Testis (tissue), 3 donors: ENCODE results near the gene SLC16A10. TPM values are rescaled to one million over a fixed set of nuclear protein-coding genes. Genes with fewer than 3 reads are reported as not detected.
"Not testable (repeated sequence)": the region's sequence is repeated elsewhere in the genome, so short reads cannot be mapped to it uniquely, and the experiment has no call there.

Source experiments
- DNase-seq: peaks from one replicate; pipeline ENCODE4 v3.0.0-alpha.2; 2019
- H3K27ac ChIP-seq, 2 donors: fragments of 200-600 bp; sonication (generic); one replicate each; pipeline ENCODE4 v1.5.1; 2019
- H3K27me3 ChIP-seq: fragments of 200-600 bp; sonication (generic); one replicate; pipeline ENCODE4 v1.5.1; 2019
- H3K36me3 ChIP-seq: fragments of 200-600 bp; sonication (generic); one replicate; pipeline ENCODE4 v1.5.1; 2017; ENCODE audit warnings: low read depth; ENCODE audit errors: missing control alignments
- H3K4me1 ChIP-seq: fragments of 200-600 bp; sonication (generic); one replicate; pipeline ENCODE4 v1.5.1; 2019
- H3K4me3 ChIP-seq, 2 donors: fragments of 200-600 bp; sonication (generic); one replicate each; pipeline ENCODE4 v1.5.1; 2017 to 2019
- H3K9me3 ChIP-seq: fragments of 200-600 bp; sonication (generic); one replicate; pipeline ENCODE4 v1.5.1; 2017
- CTCF ChIP-seq, 3 experiments: fragments of 450-650 bp in 2 of 3; fragments of 200-600 bp in 1 of 3; sonication (generic) in 1 of 3; IDR thresholded peaks; one replicate each; pipeline ENCODE4 v1.5.1; 2016 to 2019; ENCODE audit warnings: antibody characterized with exemption in 3 of 3, mild to moderate bottlenecking in 2 of 3, moderate library complexity in 1 of 3
- POLR2A ChIP-seq: fragments of 450-650 bp; IDR thresholded peaks from one replicate; pipeline ENCODE4 v1.6.1; 2017; ENCODE audit warnings: antibody characterized with exemption, mild to moderate bottlenecking, moderate library complexity
- WGBS, 2 donors: methylation state at CpG; one replicate each; pipeline ENCODE4 v1.1.5; 2018; 5-methylcytosine and 5-hydroxymethylcytosine counted together
- intact Hi-C: fragments of 100-400 bp; cut with DNase I; formaldehyde crosslinking; loops from one replicate; pipeline ENCODE4 v1.15.1; 2023; ENCODE audit warnings: low total_unique reads
- polyA plus RNA-seq: library from polyadenylated mRNA; stranded (reverse); fragments of 350-450 nt; fragmentation: Illumina TruSeq; extraction: RNeasy Lipid Tissue Mini Kit (QIAGEN cat#74804); gene quantifications from one replicate; pipeline ENCODE4 v1.2.3, GENCODE V29; 2014; ENCODE audit warnings: low read depth, low replicate concordance; ENCODE audit not compliant: insufficient read depth
- total RNA-seq, 2 donors: library from RNA; depleted of rRNA; stranded (reverse); fragments of >200 nt; gene quantifications; one replicate each; pipeline ENCODE4 v1.2.3, GENCODE V29; 2016

Gene SLC16A10
- total and polyA plus RNA-seq, 3 donors from 2014 or later = 9.0 to 16.9 (median 12.0) TPM

GRCh38 chr6:111183702-111184517 is 96.6 kb downstream of the SLC16A10 start:
- Histone ChIP-seq H3K4me3 (no peak overlapping the region), H3K36me3 (no peaks in the 10 kb centered on the region), H3K27me3 (no peaks in the 10 kb centered on the region), H3K4me1 (no peaks in the 10 kb centered on the region), H3K27ac (no peak overlapping the region), H3K9me3 (no peaks in the 10 kb centered on the region)
- TF ChIP-seq CTCF (IDR thresholded peaks at IDR 0.05) (no peak), POLR2A (no peak)
- WGBS, 2 donors = 74 to 82% methylated on average over 5 of the region's 5 CpGs
- no peak for DNase-seq
- intact Hi-C loops = no loop called here

GRCh38 chr6:111184827-111185532 is 97.7 kb downstream of the SLC16A10 start:
- intact Hi-C loops = no loop called here
- no peaks in the 10 kb centered on the region for H3K9me3 ChIP-seq
- no peak for TF ChIP-seq POLR2A
- H3K4me1 ChIP-seq = no peaks in the 10 kb centered on the region
- no peak overlapping the region for H3K4me3 ChIP-seq
- DNase-seq = no peak
- WGBS, 2 donors = 75 to 86% methylated on average over 6 of the region's 6 CpGs
- H3K27me3 ChIP-seq = no peaks in the 10 kb centered on the region
- H3K36me3 ChIP-seq = no peaks in the 10 kb centered on the region
- no peak overlapping the region for H3K27ac ChIP-seq

- no peak overlapping the region for H3K4me3 ChIP-seq
- no peaks in the 10 kb centered on the region for H3K36me3 ChIP-seq
- intact Hi-C loops = no loop called here
- no peaks in the 10 kb centered on the region for H3K27me3 ChIP-seq
- H3K4me1 ChIP-seq = no peaks in the 10 kb centered on the region
- no peaks in the 10 kb centered on the region for H3K9me3 ChIP-seq
- 97 to 98% methylated on average over 2 of the region's 2 CpGs for WGBS, 2 donors
- TF ChIP-seq POLR2A (no peak), CTCF (IDR thresholded peaks at IDR 0.05) (no peak)
- no peak for DNase-seq
- H3K27ac ChIP-seq = no peak overlapping the region
Measured at GRCh38 chr6:111185954-111186353, 98.7 kb downstream of the SLC16A10 start.

- Histone ChIP-seq H3K36me3 (no peaks in the 10 kb centered on the region), H3K4me3 (no peak overlapping the region), H3K9me3 (no peaks in the 10 kb centered on the region), H3K27ac (no peak overlapping the region), H3K27me3 (no peaks in the 10 kb centered on the region), H3K4me1 (no peaks in the 10 kb centered on the region)
- WGBS, 2 donors = 94 to 95% methylated on average over 1 of the region's 1 CpG
- TF ChIP-seq CTCF (IDR thresholded peaks at IDR 0.05) (no peak), POLR2A (no peak)
- intact Hi-C loops = no loop called here
- DNase-seq = no peak
Measured at GRCh38 chr6:111187874-111188273, 100.6 kb downstream of the SLC16A10 start.

GRCh38 chr6:111189666-111190210 is 102.4 kb downstream of the SLC16A10 start:
- DNase-seq, H3K36me3 ChIP-seq, H3K4me1 ChIP-seq, H3K9me3 ChIP-seq, H3K4me3 ChIP-seq, H3K27ac ChIP-seq, H3K27me3 ChIP-seq, intact Hi-C loops: not testable (repeated sequence)
- WGBS, 2 donors = 88 to 96% methylated on average over 2 of the region's 2 CpGs
